ENCODE results near the gene PZP. TPM values are rescaled to one million over a fixed set of nuclear protein-coding genes. Genes with fewer than 3 reads are reported as not detected.

PZP gene
- total and polyA plus RNA-seq, 2 of the 13 experiments (the other 11 are each of a cell fraction or from before 2014, with no cell fraction given): 0.07 to 0.89 TPM

GRCh38 chr12:9243999-9244649, 35.9 kb upstream of the PZP start (continued):
- no peak for TF ChIP-seq TOE1 (CRISPR knock-in tag; IDR thresholded peaks at IDR 0.05)
- TF ChIP-seq TEAD3 (CRISPR knock-in tag; optimal IDR thresholded peaks at IDR 0.05; ENCODE audit: borderline replicate concordance): no peak
- no peak for TF ChIP-seq HNF1A (IDR thresholded peaks at IDR 0.05; ENCODE audit: low read depth)
- TF ChIP-seq HNF1A (CRISPR knock-in tag; IDR thresholded peaks at IDR 0.05; ENCODE audit: borderline replicate concordance): no peak
- TF ChIP-seq BCLAF1 (IDR thresholded peaks at IDR 0.05): no peak
- TF ChIP-seq ZNF747 (CRISPR knock-in tag; IDR thresholded peaks at IDR 0.05; ENCODE audit: borderline replicate concordance): no peak
- TF ChIP-seq FOXK2 (IDR thresholded peaks at IDR 0.05): no peak
- TF ChIP-seq CBX2 (IDR thresholded peaks at IDR 0.05; ENCODE audit: low read depth, low read length): no peak
- TF ChIP-seq CBX2 (CRISPR knock-in tag; IDR thresholded peaks at IDR 0.05; ENCODE audit: low read depth): no peak
